Ishikawa (cell line): ENCODE data around the gene PLEKHA6.

ENCODE experiments used
- CEBPB ChIP-seq: IDR thresholded peaks from 2 replicates; pipeline ENCODE4 v1.6.1; 2012
- CREB1 ChIP-seq: IDR thresholded peaks from 2 replicates; pipeline ENCODE4 v1.6.1; 2012; ENCODE audit warnings: low read depth
- EGR1 ChIP-seq: IDR thresholded peaks from 2 replicates; pipeline ENCODE4 v1.6.1; 2012
- EP300 ChIP-seq: IDR thresholded peaks from 2 replicates; pipeline ENCODE4 v1.6.1; 2012; ENCODE audit warnings: borderline replicate concordance
- FOXM1 ChIP-seq: IDR thresholded peaks from 2 replicates; pipeline ENCODE4 v1.6.1; 2012; ENCODE audit warnings: low read depth, borderline replicate concordance
- NFIC ChIP-seq: IDR thresholded peaks from 2 replicates; pipeline ENCODE4 v1.6.1; 2012
- RAD21 ChIP-seq: IDR thresholded peaks from 2 replicates; pipeline ENCODE4 v1.6.1; 2012; ENCODE audit warnings: low read depth
- TAF1 ChIP-seq: IDR thresholded peaks from 2 replicates; pipeline ENCODE4 v1.6.1; 2012; ENCODE audit warnings: low read depth, mild to moderate bottlenecking
- TCF12 ChIP-seq: IDR thresholded peaks from 2 replicates; pipeline ENCODE4 v1.6.1; 2012; ENCODE audit warnings: low read depth
- TEAD4 ChIP-seq: IDR thresholded peaks from 2 replicates; pipeline ENCODE4 v1.6.1; 2012
- YY1 ChIP-seq: IDR thresholded peaks from 2 replicates; pipeline ENCODE4 v1.6.1; 2012; ENCODE audit warnings: low read depth
- ZBTB7A ChIP-seq: IDR thresholded peaks from 2 replicates; pipeline ENCODE4 v1.6.1; 2012; ENCODE audit warnings: low read depth
- TF ChIP-seq, protein P1 (sequence below): IDR thresholded peaks from 2 replicates; pipeline ENCODE4 v1.6.1; 2012
- TF ChIP-seq, protein P2 (sequence below): IDR thresholded peaks from 2 replicates; pipeline ENCODE4 v1.6.1; 2012
- TF ChIP-seq, protein P3 (sequence below): IDR thresholded peaks from 2 replicates; pipeline ENCODE4 v1.6.1; 2012; ENCODE audit warnings: low read depth, mild to moderate bottlenecking

PLEKHA6 gene

DNA sequence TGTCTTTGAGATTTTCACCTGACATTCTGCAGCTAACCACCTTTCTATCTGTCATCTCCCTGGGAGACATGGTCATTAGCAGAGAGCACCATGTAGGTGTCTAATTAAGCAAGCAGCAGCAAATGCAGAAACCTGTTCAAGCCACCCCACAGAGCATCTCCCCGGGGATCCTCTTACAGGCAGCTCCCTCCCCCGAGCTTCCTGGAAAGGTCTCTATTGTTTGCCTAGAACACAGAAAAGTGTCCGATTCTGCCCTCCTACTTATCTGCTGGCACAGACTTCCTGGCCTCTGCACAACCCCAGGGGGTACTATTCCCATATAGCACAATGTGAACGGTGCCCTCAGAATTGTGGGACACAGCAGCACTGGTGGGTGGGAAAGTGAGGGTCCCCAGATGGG is 46.1 kb downstream of the PLEKHA6 start:
- TF ChIP-seq TCF12 (peak; percentile 40; the same call in 1 of the 2 replicates), CREB1 (no peak), NFIC (peak; percentile 26; the same call in 1 of the 2 replicates)

DNA sequence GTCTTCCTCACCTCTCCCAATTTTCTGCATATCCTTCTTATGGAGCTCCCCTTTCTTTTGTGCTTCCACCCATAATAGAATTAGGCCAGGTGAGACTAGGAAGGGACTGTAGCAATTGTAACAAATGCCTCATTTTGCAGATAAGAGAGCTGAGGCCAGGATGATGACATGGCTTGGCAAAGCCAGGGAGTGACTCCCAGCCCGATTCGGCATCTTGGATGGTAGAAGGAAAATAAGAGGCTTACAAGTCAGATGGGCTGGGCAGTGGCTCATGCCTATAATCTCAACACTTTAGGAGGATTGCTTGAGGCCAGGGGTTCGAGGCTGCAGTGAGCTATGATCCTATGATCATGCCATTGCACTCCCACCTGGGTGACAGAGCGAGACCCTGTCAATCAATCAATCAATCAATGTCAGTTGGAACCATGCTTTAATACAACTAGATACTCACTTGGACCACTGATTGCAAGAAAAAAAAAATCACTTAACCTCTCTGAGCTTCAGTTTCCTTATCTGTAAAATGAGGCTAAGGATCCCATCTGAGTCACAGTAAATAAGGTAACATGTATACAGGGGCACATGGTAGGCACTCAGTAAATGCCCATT is 51.6 kb downstream of the PLEKHA6 start:
- TF ChIP-seq TEAD4 (no peak), EGR1 (no peak), NFIC (no peak)

DNA sequence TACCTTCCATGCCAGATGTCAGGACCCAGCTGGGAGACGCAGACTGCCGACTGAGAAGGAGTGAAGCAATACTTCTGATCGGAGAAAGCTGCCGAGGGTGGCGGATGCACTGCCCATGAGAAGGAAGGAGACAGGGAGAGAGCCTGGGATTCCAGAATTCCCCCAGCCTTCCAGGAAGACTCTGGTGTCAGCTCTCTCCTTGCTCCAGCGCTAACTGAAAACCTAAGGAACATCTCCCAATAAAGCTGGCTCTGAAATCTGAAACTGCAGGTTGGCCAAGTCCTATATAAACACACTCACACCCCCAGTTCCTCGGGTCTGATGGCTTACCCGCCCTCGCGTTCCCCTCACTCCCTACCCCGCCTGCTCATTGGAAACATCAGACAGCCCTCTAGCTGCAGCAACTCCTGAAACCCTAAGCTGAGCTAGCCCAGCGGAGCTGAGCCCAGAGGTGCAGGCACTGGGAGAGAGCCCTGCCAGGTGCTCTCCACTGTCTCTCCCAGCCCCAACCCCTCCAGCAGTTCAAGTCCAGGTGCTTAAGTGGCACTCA is 52.3 kb downstream of the PLEKHA6 start:
- no peak for TF ChIP-seq YY1
- TF ChIP-seq RAD21, result no peak
- TF ChIP-seq, protein P1, sequence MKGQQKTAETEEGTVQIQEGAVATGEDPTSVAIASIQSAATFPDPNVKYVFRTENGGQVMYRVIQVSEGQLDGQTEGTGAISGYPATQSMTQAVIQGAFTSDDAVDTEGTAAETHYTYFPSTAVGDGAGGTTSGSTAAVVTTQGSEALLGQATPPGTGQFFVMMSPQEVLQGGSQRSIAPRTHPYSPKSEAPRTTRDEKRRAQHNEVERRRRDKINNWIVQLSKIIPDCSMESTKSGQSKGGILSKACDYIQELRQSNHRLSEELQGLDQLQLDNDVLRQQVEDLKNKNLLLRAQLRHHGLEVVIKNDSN, result no peak
- no peak for TF ChIP-seq NFIC
- no peak for TF ChIP-seq CEBPB

DNA sequence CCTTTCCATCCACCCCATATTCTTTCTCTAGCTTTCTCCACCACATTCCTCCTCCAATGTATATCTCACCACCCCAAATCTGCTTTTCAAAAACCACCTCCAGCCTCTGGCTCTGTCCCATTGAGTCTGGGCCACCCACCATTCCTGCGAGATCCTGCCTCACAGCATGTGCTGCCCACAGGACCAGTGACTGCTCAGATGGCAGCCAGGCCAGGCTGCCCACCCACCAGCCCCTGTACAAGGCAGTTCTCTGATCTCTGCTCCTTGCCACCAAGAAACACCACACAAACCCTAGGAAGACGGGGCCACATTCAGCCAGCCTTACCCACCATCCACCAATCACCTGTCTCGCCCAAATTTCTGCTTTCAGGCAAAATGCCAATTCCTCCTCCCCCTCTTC is 53.7 kb downstream of the PLEKHA6 start:
- no peak for TF ChIP-seq CREB1

DNA sequence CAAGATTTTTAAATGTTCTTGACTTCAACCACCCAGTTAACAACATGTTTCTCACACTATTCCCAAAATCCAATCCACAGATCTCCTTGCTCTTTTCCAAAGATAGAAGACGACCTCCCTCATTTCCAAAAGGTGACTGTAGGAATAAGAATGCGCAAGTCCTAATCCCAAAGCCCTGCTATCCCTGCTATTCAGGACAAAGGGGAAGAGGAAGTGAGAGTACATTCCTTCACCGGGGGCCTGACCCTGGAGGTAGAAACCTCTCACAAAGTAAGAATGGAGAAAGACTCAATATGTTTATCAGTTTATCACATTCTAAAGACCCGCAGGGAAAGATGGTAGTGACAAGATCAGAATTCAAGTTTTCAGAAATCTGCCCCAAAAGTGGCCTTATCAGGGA is 55.7 kb downstream of the PLEKHA6 start:
- no peak for TF ChIP-seq TEAD4
- TF ChIP-seq, protein P1, result no peak
- TF ChIP-seq, protein P2, sequence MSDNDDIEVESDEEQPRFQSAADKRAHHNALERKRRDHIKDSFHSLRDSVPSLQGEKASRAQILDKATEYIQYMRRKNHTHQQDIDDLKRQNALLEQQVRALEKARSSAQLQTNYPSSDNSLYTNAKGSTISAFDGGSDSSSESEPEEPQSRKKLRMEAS, result no peak
- no peak for TF ChIP-seq CEBPB
- no peak for TF ChIP-seq RAD21

DNA sequence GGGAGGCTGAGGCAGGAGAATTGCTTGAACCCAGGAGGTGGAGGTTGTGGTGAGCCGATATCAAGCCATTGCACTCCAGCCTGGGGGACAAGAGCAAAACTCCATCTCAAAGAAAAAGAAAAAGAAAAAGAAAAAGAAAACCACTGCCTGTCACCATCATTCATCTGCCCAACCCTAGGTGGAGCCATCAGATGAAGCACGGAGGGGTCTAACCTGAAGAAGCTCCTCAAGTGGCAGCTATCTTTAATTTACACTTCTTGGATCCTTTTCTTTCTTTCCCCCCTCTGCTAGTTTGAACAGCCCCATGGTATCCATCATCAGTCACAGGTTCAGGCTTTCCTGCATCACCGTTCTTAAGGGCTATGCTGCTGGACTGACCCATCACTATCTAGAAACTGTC is 57.0 kb downstream of the PLEKHA6 start:
- TF ChIP-seq TEAD4 (no peak), CEBPB (no peak), ZBTB7A (no peak), EP300 (no peak), CREB1 (no peak)

DNA sequence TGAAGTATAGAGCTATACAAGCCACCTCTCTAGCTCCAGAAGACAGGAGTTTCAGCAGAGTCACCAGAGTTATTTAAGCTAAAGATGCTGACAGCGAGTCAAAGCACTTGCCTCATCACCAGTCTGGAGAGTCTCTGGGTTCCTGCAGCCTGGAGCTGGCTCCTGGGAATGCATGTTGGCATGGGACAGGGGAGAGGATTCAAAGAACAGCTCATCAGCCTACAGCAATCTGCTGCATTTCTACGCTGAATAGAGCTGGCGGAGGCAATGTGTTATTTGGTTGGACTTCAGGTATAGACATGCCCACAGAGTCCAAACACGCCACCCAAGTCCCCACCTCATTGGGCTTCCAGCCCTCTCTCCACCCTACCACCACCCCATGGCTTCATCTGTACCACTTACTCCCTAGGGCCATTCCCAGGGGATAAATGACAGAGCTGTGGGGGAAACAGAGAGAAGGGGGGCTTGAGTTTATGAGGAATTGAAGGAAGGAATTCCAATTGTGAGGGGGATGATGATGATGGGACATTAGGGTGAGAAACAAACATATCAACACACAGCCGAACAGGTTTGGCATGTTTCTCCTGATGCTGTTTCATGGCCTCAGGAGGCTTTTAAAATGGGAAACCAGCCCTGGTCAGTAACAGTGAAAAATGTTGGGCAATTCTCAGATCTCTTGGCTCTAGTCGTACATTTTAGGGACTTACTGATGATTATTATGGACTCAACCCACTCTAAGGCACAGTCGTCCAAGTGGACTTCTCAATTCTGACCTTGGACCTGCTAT is 58.4 kb downstream of the PLEKHA6 start:
- TF ChIP-seq, protein P3, sequence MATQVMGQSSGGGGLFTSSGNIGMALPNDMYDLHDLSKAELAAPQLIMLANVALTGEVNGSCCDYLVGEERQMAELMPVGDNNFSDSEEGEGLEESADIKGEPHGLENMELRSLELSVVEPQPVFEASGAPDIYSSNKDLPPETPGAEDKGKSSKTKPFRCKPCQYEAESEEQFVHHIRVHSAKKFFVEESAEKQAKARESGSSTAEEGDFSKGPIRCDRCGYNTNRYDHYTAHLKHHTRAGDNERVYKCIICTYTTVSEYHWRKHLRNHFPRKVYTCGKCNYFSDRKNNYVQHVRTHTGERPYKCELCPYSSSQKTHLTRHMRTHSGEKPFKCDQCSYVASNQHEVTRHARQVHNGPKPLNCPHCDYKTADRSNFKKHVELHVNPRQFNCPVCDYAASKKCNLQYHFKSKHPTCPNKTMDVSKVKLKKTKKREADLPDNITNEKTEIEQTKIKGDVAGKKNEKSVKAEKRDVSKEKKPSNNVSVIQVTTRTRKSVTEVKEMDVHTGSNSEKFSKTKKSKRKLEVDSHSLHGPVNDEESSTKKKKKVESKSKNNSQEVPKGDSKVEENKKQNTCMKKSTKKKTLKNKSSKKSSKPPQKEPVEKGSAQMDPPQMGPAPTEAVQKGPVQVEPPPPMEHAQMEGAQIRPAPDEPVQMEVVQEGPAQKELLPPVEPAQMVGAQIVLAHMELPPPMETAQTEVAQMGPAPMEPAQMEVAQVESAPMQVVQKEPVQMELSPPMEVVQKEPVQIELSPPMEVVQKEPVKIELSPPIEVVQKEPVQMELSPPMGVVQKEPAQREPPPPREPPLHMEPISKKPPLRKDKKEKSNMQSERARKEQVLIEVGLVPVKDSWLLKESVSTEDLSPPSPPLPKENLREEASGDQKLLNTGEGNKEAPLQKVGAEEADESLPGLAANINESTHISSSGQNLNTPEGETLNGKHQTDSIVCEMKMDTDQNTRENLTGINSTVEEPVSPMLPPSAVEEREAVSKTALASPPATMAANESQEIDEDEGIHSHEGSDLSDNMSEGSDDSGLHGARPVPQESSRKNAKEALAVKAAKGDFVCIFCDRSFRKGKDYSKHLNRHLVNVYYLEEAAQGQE, result no peak
- TF ChIP-seq TAF1 (no peak), NFIC (no peak), YY1 (no peak), EP300 (no peak), CREB1 (no peak), CEBPB (no peak)
- TF ChIP-seq, protein P2, result no peak

DNA sequence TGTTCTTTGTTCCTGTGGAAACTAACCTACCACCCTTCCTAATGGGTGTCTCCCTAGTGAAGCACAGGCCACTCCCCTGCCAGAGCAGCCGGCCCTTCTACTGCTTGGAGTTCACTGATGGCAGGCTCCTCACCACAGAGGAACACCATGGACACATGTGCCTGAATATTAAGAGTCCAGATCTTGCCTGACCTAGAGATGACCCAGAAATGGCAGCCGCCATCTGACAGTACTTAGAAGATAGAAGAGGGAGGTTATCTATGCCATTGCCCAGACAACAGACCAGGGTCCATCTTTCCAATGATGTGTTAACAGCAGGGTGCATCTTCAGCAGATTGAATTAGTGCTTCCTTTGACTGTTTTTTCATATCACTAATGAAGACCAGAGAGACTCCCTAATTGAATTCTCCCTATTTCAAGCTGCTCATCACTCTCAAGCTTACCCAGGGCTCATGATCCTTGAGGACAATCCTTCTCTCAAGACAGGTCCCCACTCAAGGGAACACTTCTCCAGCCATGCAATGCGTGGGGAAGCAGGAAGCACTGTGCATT is 59.8 kb downstream of the PLEKHA6 start:
- TF ChIP-seq TEAD4, result no peak
- TF ChIP-seq, protein P2, result no peak
- TF ChIP-seq TAF1, result no peak

DNA sequence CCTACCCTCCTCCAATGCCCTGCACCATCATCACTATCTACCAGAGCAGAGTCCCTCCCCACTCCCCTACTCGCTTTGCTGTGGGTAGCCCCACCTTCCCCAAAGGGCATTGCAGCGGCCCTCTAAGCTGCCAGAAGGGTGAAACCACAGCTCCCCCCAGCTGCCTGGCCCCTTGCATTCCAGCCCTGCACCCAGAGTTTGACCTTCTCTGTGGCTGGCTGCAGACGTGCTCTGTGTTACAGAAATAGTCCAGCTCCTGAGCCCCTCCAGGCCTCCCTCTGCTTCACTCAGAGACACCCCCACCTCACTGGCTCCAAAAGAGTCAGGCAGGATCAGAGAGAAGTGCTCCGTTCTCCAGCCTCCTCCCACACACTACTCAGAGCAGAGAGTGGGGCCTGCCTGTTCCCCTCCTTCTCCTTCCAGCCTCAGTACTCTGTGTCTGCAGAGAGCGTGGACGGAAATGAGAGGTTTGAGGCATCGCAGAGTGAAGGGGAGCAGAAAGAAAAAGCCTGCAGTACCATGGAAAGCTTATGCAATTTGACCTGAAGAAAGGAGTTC is 63.2 kb downstream of the PLEKHA6 start:
- TF ChIP-seq NFIC, result no peak
- no peak for TF ChIP-seq TAF1
- TF ChIP-seq, protein P2, result no peak
- TF ChIP-seq, protein P3, result no peak
- TF ChIP-seq CREB1, result no peak
- TF ChIP-seq TEAD4, result no peak
- TF ChIP-seq CEBPB, result no peak
- TF ChIP-seq RAD21, result no peak
- TF ChIP-seq YY1, result no peak
- TF ChIP-seq TCF12, result no peak
- no peak for TF ChIP-seq EP300
- TF ChIP-seq EGR1, result no peak
- TF ChIP-seq FOXM1, result no peak
